ENCODE results near the gene COL18A1.
"Not testable (repeated sequence)": the region's sequence is repeated elsewhere in the genome, so short reads cannot be mapped to it uniquely, and the experiment has no call there.

Gene COL18A1

DNA sequence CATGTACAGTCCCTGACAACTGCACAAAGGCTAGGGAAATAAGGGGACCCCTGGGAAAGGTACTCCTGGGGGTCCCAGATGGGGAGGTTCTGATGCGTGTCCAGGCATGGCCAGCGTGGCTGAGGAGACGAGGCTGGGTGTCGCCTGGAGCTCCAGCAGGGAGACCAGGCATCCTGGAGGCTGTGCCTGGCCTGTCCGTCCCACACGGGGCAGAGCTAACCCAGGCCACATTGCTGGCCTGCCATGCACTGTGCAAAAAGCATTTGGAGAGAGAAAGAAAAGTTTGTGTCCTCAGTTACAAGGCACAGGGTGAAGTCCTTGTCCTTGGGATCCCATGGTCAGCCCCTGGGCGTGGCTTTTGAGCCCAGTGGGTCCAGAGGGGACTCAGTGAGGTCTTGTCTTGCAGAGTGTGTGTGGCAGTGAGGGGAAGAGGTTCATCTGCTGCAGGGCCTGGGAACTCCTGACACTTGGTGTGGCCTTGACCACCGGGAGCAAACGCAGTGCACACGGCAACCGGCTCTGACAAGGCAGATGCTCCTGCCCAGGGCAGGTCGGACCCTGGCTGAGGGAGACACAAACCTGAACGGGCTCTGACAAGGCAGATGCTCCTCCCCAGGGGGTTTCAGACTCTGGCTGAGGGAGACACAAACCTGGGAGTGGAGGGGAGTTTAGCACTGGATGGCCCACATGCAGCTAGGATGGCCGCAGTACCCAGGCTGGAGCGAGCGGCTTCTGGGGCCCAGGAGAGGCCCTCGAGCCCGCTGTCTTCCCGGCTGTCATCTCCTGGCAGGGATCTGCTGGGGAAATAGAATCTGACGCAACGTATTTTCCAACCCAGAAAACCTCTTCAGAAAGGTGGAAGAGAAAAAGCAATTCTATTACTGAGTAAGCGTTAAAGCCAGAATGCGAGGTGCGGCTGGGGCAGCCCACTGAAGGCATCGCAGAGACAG lies 37.3 kb upstream of the COL18A1 start:
- no peak for DNase-seq

DNA sequence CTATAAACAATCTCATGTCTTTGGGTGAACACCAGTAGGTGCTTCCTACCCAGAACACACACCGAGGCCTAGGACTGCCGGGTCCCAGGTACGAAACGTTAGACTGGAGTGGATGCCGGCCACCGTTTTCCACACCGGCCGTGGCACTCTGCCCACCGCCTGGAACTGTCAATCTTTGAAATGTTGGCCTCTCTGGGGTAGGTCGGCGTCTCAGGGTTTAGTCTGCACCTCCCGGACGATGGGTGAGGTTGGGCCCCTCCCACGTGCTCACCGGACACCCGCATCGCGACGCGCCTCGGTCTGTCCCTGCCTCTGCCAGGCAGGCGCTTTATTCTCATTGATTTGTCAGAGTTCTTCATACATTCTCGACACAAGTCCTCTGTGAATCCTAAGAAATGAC lies 35.9 kb upstream of the COL18A1 start:
- not testable (repeated sequence) for DNase-seq

DNA sequence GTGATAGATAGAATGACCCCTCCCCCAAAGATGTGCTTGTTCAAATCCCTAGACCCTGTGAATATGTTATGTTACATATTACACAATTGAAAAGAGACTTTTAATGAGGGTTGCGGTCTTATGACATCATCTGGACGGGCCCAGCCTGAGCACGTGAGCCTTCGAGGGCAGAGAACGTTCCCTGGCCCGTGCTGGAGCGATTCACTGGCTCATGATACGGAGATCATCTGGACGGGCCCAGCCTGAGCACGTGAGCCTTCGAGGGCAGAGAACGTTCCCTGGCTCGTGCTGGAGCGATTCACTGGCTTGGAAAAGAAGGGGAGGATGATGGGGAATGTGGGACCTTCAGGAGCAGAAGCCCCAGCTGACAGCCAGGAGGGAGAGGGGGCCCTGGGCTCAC lies 34.4 kb upstream of the COL18A1 start:
- DNase-seq = no peak

- no peak for DNase-seq
Measured at GRCh38 chr21:45371081-45371480, 33.9 kb upstream of the COL18A1 start.

DNA sequence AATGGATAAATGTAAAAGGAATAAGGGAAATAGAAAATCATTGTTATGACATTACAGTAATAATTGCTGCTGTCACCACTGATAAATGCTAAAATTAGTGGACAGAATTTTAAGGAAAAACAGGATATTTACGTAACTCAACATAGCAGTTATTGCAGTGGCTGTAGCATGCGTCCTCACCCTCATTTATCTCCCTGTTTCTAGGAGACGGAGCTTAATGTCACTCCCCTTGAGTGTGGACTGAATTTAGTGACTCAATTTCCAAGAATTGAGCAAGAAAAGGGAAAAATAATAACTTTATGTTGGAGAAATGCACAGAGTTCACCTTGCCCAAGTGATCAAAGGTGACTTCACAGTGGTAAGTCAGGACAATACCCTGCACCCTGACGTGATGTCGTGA lies 33.3 kb upstream of the COL18A1 start:
- no peak for DNase-seq

DNA sequence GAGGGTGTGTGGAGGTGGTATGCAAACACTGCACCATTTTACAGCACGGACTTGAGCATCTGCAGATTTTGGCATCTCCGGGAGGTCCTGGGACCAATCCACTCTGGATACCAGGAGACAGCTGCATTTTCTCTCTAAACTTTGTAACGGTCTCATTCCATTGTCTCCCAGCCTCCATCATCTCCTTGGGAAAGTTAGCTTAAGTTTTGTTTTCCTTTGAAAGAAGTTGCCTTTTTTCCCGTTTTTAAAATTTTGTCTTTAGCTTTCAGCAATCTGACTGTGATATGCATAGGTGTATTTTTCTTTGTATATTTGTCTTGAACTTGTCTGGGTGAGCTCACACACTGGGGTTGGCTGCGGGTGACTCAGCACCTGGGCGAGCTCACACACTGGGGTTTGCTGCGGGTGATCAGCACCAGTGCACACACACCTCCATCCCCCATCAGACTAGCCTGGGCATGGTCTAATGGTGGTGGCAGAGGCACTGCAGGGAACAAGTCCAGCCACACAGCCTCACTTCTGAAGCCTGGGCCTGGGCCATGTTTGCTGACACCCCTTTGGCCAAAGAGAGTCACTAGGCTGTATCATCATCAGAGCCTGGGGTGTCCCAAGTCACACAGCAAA lies 32.1 kb upstream of the COL18A1 start:
- no peak for DNase-seq

DNA sequence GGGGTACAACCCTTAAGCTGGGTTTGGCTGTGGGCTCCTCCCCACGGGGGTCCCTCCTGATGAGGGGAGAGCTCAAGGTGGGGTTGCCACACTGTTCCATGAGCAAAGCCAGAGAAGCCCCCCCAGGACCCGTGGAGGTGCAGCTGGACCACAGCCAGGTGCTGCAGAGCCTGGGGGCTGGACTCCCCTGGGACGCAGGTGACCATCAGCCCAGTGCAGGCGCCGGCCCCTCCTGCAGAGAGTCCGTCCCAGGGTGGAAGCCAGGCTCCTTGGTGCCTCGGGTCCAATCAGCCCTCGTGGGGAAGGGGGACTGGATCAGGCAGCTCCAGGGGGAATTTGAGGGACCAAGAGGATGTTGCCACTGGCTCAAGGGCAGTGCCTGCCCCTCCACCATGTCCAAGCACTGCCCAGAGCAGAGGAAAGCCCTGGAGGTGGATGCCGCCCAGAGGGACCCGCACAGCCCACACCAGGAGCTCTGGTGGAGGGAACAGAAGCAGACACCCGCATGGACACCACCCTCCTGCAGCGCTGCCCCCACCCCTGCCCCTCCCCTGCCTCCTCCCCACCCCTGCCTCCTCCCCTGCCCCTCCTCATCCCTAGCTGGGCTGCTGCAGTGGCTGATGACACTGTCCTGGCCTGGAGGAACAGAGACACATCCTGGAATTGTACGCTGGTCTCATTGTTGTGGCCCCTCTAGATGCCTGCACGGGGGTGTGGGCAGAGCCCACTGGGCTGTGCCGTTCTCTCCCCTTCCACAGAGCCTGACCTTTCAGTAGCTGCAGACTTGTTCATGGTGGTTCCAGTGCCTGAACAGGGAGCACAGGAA lies 30.8 kb upstream of the COL18A1 start:
- DNase-seq = no peak

DNA sequence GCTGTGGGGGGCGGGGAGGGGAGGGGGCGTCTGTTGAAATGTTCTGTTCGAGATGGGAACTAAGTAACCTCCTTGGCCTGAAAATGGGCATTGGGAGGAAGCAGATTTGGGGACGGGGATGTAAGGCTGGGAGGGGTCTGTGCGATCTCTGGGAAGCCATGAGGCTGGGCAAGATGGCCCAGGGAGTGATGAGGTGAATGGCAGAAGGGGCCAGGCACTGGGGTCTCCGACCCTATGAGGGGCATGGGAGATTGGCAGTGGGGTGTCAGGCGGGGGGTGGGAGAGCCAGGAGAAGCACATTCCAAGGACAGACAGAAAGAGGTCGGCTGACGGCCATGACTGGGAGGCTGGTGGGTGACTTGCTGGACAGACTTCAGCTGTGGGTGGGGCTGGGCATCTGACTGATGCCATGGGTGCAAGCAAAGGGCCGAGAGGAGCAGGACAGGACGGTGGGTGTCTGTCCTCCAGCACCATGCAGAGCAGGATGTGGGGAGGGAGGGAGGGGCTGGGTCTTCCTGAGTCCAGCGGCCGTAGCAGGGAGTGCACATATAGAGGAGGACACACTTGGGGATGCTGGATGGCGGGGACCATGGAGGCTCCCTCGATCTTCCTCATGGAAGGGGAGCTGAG lies 30.0 kb upstream of the COL18A1 start:
- DNase-seq = no peak

GRCh38 chr21:45376459-45377324 lies 28.3 kb upstream of the COL18A1 start:
- no peak for DNase-seq

DNA sequence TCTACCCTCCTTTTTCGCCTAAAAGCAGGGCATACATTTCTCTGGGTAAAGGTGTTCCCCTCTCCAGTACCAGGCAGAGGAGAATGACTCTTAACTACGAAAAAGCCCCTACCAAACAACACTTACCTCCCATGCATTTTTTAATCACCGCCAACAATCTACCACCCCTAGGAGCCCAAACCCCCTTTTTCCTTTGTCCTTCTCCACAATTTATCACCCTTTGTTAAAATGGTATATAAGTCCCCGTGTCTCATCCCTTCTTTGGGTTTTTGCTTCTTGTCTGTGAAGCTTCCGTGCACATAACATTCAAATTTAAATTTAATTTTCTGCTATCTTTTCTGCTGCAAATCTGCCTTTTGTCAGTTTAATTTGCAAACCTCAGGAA lies 27.6 kb upstream of the COL18A1 start:
- DNase-seq = no peak

GRCh38 chr21:45377866-45378257 lies 27.1 kb upstream of the COL18A1 start:
- no peak for DNase-seq

GRCh38 chr21:45378258-45378966 lies 26.6 kb upstream of the COL18A1 start:
- no peak for DNase-seq

DNA sequence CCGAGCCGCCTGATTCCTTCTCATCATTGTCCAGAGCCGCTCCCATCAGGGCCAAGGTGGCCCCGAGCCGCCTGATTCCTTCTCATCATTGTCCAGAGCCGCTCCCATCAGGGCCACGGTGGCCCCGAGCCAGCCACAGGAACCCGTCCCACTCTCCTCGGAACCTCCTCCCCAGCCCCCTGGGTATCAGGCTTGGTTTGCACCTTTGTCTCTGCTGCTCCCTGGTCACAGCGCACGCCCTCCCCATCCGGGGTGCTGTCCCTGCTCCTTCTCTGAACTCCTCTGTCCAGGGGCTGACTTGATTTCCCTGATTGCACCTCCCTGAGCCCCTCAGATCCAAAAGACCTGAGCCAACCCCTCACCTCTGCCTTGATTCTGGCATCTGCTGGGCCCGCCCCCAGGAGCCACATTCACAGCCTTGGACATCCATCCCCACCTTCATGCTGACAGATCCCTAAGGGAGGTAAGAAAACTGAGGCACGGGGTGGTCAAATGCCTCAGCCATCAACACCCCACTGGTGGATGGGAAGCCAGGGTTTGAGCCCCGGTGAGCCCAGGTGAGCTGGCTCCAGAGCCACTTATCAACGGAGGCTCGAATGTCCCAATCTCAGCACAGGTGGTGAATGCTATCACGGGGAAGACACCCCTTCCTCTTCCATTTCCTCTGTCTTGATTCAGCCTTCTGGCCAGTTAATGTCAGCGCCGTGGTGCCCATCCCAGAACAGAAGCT lies 25.6 kb upstream of the COL18A1 start:
- no peak for DNase-seq

GRCh38 chr21:45379901-45380330 lies 25.0 kb upstream of the COL18A1 start:
- DNase-seq = no peak

DNA sequence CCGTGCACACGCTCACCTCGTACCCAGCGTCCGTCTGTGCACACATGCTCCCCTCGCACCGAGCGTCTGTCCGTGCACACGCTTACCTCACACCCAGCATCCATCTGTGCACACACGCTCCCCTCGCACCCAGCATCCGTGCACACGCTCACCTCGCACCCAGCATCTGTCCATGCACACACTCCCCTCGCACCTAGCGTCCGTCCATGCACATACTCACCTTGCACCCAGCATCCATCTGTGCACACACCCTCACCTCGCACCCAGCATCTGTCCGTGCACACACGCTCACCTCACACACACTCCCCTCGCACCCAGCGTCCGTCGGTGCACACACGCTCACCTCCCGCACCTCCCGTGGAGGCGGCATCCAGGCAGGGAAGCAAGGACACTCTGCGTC lies 24.4 kb upstream of the COL18A1 start:
- DNase-seq = no peak

DNA sequence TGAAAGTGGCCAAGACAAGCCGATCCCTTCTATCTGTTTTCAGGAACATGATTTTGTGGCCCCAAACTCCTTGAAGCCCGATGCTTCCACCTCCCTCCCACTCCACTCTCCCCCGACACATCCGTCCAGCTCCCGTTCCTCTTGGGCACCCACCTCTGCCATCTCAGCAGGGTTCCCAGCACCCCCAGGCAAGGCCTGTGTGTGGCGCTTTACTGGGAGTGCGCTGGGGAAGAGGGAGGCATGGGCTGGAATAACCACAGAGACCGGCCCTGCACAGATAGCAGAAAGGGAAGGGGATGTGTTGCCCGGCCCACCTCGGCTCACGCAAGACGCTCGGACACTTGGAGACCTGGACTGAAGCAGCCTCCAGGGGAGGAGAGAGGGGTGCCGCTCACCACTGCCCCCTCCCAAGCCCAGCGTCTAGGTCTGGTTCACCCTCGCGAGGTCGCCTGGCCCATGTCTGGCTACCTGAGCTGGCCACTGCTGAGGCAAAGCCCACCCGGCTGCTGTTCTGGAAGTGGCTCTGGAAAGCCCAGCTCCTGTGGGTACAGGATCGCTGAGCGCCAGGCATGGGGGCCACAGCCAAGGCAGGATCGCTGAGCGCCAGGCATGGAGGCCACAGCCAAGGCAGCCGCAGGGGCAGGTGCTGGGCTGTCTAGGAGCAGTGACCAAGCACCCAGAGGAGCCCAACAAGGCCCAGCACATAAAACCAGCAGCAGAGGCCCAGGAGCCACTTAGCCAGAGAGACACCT lies 23.8 kb upstream of the COL18A1 start:
- no peak for DNase-seq

- DNase-seq = no peak
Measured at GRCh38 chr21:45381865-45382696, 22.9 kb upstream of the COL18A1 start.

- DNase-seq = no peak
Measured at GRCh38 chr21:45382697-45382997, 22.3 kb upstream of the COL18A1 start.

GRCh38 chr21:45383111-45383614 lies 21.8 kb upstream of the COL18A1 start:
- DNase-seq = no peak
